Activated CD8-positive, alpha-beta memory T cell treated with anti-CD3 and anti-CD28 coated beads, Interleukin-2, amount 10 ng/mL, durations not matched to agents 7 days and 5 days (primary cell): Measurements from ENCODE around the gene IRF2. TPM values are rescaled to one million over a fixed set of nuclear protein-coding genes. Genes with fewer than 3 reads are reported as not detected.
"Not testable (repeated sequence)": the region's sequence is repeated elsewhere in the genome, so short reads cannot be mapped to it uniquely, and the experiment has no call there.

Experiments used
- ATAC-seq: fragments of 150-1000 bp; cut with Tn5 transposase; one replicate; pipeline ENCODE4 v1.10.0; 2021; ENCODE audit warnings: moderate library complexity
- CTCF ChIA-PET: fragments of 350-600 bp; sonication (Branson Sonifier 250); formaldehyde crosslinking; loops from one replicate; lab custom pipeline; 2021; ENCODE audit warnings: antibody characterized with exemption; lab: Charles Lee
- DNase-seq: peaks from one replicate; pipeline ENCODE4 v3.0.0-alpha.2; 2020
- H3K27ac Mint-ChIP-seq: one replicate; pipeline ENCODE4 v1.8.0; 2021; ENCODE audit warnings: mild to moderate bottlenecking, mixed read lengths
- H3K27me3 Mint-ChIP-seq: one replicate; pipeline ENCODE4 v1.8.0; 2021; ENCODE audit warnings: mixed read lengths
- H3K36me3 Mint-ChIP-seq: one replicate; pipeline ENCODE4 v1.8.0; 2021; ENCODE audit warnings: mild to moderate bottlenecking, mixed read lengths
- H3K4me1 Mint-ChIP-seq: one replicate; pipeline ENCODE4 v1.8.0; 2021; ENCODE audit warnings: mixed read lengths
- H3K4me3 Mint-ChIP-seq: one replicate; pipeline ENCODE4 v1.8.0; 2021; ENCODE audit warnings: mild to moderate bottlenecking, moderate library complexity, mixed read lengths
- H3K9me3 Mint-ChIP-seq: one replicate; pipeline ENCODE4 v1.8.0; 2022; ENCODE audit warnings: low read depth, mixed read lengths
- total RNA-seq, 2 experiments: library from RNA; stranded (reverse); gene quantifications; one replicate each; pipeline ENCODE4 v1.2.3, GENCODE V29; 2021

IRF2 gene
- total RNA-seq, 2 experiments from 2014 or later: 81.6 to 112 TPM

- Mint-ChIP-seq H3K9me3 (peaks cover 5% of the 10 kb centered on the region), H3K27ac (no peak overlapping the region), H3K4me1 (peaks cover 56% of the 10 kb centered on the region), H3K36me3 (peaks cover 55% of the 10 kb centered on the region), H3K4me3 (no peak overlapping the region), H3K27me3 (no peaks in the 10 kb centered on the region)
- DNase-seq (no peak), ATAC-seq (no peak)
- CTCF ChIA-PET: interaction anchor here (0.9 to 1.2 kb wide), 2 partner anchors 11 to 74 kb away, joined by 3 read pairs; no protein-coding TSS in a partner anchor
These were observed 93.6 kb downstream of the IRF2 start for GRCh38 chr4:184380707-184381106.

DNA sequence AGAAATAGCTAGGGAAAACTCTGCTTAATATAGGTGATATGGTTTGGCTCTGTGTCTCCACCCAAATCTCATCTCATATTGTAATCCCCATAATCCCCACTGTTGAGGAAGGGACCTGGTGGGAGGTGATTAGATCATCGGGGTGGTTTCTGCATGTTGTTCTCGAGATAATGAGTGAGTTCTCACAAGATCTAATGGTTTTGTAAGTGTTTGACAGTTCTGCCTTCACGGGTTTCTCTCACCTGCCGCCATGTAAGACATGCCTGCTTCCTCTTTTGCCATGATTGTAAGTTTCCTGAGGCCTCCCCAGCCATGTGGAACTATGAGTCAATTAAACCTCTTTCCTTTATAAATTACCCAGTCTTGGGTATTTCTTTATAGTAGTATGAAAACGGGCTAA lies 94.1 kb downstream of the IRF2 start:
- H3K4me3 Mint-ChIP-seq, H3K27me3 Mint-ChIP-seq, H3K27ac Mint-ChIP-seq, ATAC-seq, H3K9me3 Mint-ChIP-seq, DNase-seq: not testable (repeated sequence)
- Mint-ChIP-seq H3K36me3 (peaks cover 54% of the 10 kb centered on the region), H3K4me1 (peaks cover 55% of the 10 kb centered on the region)
- CTCF ChIA-PET: interaction anchor here (1.2 kb wide), 1 partner anchor 11 kb away, joined by 3 read pairs; no protein-coding TSS in a partner anchor

GRCh38 chr4:184376923-184377322 lies 97.4 kb downstream of the IRF2 start:
- CTCF ChIA-PET: no interaction called here

DNA sequence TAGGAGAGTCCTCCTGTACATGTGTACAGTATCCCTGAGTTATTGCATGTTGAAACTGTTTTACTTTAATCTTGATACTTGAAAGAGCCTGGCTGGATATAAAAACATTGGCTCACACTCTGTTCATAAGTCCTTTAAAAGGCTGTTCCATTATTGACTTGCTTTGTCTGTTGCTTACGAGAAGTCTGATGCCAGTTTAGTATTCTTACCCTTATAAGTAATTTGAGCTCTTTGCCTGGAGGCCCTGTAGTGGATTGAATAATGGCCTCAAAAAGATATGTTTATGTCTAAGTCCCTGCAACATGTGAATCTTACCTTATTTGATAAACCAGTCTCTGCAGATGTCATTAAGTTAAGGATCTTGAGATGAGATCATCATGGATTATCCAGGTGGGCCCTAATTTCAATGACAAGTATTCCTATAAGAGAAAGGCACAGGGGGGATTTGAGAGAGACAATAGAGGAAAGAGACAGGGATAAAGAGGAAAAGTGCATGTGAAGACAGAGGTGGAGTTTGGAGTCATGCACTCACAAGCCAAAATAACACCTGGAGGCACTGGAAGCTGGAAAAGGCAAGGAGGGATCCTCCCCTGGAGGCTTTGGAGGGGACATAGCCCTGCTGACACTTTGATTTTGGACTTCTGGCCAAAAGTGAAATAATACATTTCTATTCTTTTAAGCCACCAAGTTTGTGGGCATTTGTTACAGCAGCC lies 98.1 kb downstream of the IRF2 start:
- H3K27ac Mint-ChIP-seq: no peak overlapping the region
- peaks cover 5% of the 10 kb centered on the region for H3K9me3 Mint-ChIP-seq
- no peak overlapping the region for H3K4me3 Mint-ChIP-seq
- peaks cover 25% of the 10 kb centered on the region for H3K4me1 Mint-ChIP-seq
- H3K27me3 Mint-ChIP-seq: no peaks in the 10 kb centered on the region
- ATAC-seq: no peak
- CTCF ChIA-PET: interaction anchor here (1.1 to 1.5 kb wide), 2 partner anchors 13 to 163 kb away, joined by 3 to 4 read pairs; no protein-coding TSS in a partner anchor
- DNase-seq: no peak
- peaks cover 41% of the 10 kb centered on the region for H3K36me3 Mint-ChIP-seq

More at GRCh38 chr4:184376923-184377322, 97.4 kb downstream of the IRF2 start:
- ATAC-seq (no peak), DNase-seq (no peak)
- no peaks in the 10 kb centered on the region for H3K27me3 Mint-ChIP-seq
- H3K4me1 Mint-ChIP-seq: peaks cover 31% of the 10 kb centered on the region
- peaks cover 48% of the 10 kb centered on the region for H3K36me3 Mint-ChIP-seq
- no peak overlapping the region for H3K27ac Mint-ChIP-seq
- H3K4me3 Mint-ChIP-seq: no peak overlapping the region
- H3K9me3 Mint-ChIP-seq: peaks cover 5% of the 10 kb centered on the region

- ATAC-seq, H3K4me3 Mint-ChIP-seq, H3K27ac Mint-ChIP-seq, H3K27me3 Mint-ChIP-seq, H3K9me3 Mint-ChIP-seq, DNase-seq: not testable (repeated sequence)
- Mint-ChIP-seq H3K36me3 (peaks cover 35% of the 10 kb centered on the region), H3K4me1 (peaks cover 25% of the 10 kb centered on the region)
- CTCF ChIA-PET: interaction anchor here (1.1 to 1.5 kb wide), 2 partner anchors 13 to 164 kb away, joined by 3 to 4 read pairs; no protein-coding TSS in a partner anchor
These were observed 98.7 kb downstream of the IRF2 start for GRCh38 chr4:184375623-184376022.

- no peak overlapping the region for H3K4me3 Mint-ChIP-seq
- peaks cover 25% of the 10 kb centered on the region for H3K4me1 Mint-ChIP-seq
- no peak overlapping the region for H3K27ac Mint-ChIP-seq
- H3K9me3 Mint-ChIP-seq: peaks cover 2% of the 10 kb centered on the region
- H3K36me3 Mint-ChIP-seq: peaks cover 29% of the 10 kb centered on the region
- no peaks in the 10 kb centered on the region for H3K27me3 Mint-ChIP-seq
- ATAC-seq (peak; percentile 39), DNase-seq (no peak)
- CTCF ChIA-PET: interaction anchor here (1.5 kb wide), 1 partner anchor 14 kb away, joined by 4 read pairs; no protein-coding TSS in a partner anchor
These were observed 99.3 kb downstream of the IRF2 start for GRCh38 chr4:184375027-184375426.

- peaks cover 25% of the 10 kb centered on the region for H3K36me3 Mint-ChIP-seq
- CTCF ChIA-PET: interaction anchor here (0.5 to 0.8 kb wide), 3 partner anchors 21 to 963 kb away, joined by 3 read pairs; no protein-coding TSS in a partner anchor
- peaks cover 2% of the 10 kb centered on the region for H3K9me3 Mint-ChIP-seq
- DNase-seq: no peak
- ATAC-seq: no peak
- no peak overlapping the region for H3K27ac Mint-ChIP-seq
- no peaks in the 10 kb centered on the region for H3K27me3 Mint-ChIP-seq
- peaks cover 25% of the 10 kb centered on the region for H3K4me1 Mint-ChIP-seq
- no peak overlapping the region for H3K4me3 Mint-ChIP-seq
These were observed 100.4 kb downstream of the IRF2 start for GRCh38 chr4:184373886-184374405.

DNA sequence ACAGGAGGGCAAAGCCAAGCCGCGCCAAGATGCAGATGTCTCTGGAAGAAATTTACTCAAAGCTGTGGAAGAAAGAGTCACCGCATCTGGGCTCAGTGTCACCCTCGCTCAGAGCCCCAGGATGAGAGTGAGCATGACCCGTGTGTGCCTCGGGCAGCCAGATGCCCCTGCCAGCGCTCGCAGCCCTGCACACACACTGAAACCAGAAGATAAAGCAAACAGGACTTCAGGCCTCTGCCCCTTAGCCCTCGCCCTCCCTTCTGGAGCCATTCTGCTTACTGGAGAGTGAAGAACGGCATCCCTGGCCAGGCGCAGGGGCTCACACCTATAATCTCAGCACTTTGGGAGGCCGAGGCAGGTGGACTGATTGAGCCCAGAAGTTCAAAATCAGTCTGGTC lies 103.0 kb downstream of the IRF2 start:
- no peak for ATAC-seq
- Mint-ChIP-seq H3K4me3 (no peak overlapping the region), H3K36me3 (peaks cover 14% of the 10 kb centered on the region), H3K27ac (no peak overlapping the region), H3K9me3 (peaks cover 2% of the 10 kb centered on the region), H3K4me1 (peaks cover 19% of the 10 kb centered on the region), H3K27me3 (no peaks in the 10 kb centered on the region)
- CTCF ChIA-PET: interaction anchor here (1.0 to 1.6 kb wide), 2 partner anchors 39 to 107 kb away, joined by 3 to 4 read pairs; no protein-coding TSS in a partner anchor
- DNase-seq: no peak

DNA sequence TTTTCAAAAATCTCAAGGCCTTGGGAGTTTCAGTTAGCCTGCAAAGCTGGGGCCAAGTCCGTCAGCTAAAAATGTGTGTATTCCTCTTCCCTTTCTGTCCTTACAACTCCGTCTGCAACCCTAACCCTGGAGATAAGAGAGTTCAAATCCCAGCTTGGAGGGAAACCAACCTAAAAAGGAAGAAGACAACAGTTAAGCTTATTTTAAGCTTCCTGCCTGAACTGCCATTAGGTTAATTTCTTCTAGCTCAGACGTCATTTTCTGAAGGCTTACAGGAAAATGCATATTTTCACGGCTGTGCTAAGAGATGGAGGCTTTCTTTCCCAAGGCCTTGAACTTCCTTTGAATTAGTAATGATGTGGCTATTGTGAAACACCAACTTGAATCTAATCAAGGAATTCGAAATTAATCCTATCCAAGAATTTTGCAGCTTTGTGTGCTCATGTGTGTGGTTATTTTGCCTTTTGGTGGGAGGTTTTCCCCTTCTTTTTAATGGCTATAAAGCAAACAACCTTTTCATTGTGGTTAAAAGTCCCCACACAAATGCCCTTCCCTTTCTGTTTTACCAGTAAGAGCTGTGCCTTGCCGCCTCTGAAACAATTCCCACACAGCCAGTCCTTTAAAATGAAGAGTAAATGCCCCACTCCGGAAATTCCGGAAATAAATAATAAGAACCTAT lies 103.5 kb downstream of the IRF2 start:
- Mint-ChIP-seq H3K4me1 (peaks cover 14% of the 10 kb centered on the region), H3K36me3 (peaks cover 12% of the 10 kb centered on the region), H3K9me3 (no peaks in the 10 kb centered on the region), H3K27ac (no peak overlapping the region), H3K4me3 (no peak overlapping the region), H3K27me3 (no peaks in the 10 kb centered on the region)
- DNase-seq (no peak), ATAC-seq (no peak)
- CTCF ChIA-PET: interaction anchor here (1.0 to 1.6 kb wide), 2 partner anchors 39 to 106 kb away, joined by 3 to 4 read pairs; no protein-coding TSS in a partner anchor

DNA sequence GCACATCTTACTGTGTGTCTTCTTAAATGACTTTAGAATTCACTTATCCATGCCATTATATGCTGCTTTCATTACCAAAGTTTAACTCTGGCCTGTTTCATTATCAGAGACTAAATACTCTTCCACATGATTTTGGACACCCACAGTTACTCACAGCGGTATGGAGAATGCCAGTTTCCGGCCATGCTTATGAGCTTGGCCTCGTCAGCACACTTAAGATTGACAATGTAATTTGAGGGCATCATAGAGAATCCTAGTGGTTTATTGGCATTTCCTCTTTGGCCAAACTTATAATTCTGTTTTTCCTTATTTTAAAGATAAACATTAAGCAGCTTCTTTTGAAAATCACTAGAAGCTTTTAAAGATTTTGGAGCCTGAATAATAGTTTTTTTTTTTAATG lies 104.5 kb downstream of the IRF2 start:
- H3K4me1 Mint-ChIP-seq: peaks cover 8% of the 10 kb centered on the region
- no peak overlapping the region for H3K4me3 Mint-ChIP-seq
- H3K27ac Mint-ChIP-seq: no peak overlapping the region
- H3K9me3 Mint-ChIP-seq: no peaks in the 10 kb centered on the region
- DNase-seq (no peak), ATAC-seq (no peak)
- H3K36me3 Mint-ChIP-seq: peaks cover 9% of the 10 kb centered on the region
- H3K27me3 Mint-ChIP-seq: no peaks in the 10 kb centered on the region
- CTCF ChIA-PET: no interaction called here

DNA sequence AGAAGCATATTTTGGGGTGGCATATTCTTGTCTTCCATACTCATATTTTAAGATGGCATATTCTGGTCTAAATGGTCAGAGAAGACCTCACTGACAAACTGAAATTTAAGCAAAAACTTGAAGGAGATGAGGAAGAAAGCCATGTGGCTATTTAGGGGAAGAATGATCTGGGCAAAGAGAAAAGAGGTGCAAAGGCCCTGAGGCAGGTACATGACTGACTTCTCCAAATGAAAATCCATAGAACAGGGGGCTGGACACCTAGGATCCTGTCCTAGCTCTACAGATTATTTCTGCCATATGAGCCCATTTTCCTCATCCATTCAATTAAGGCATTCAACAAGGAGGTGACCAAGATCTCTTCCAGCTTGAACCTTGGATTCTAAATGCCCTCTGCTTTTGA lies 105.6 kb downstream of the IRF2 start:
- CTCF ChIA-PET: interaction anchor here (1.2 kb wide), 1 partner anchor 22 kb away, joined by 3 read pairs; no protein-coding TSS in a partner anchor
- Mint-ChIP-seq H3K4me3 (no peak overlapping the region), H3K36me3 (peaks cover 10% of the 10 kb centered on the region), H3K4me1 (peaks cover 3% of the 10 kb centered on the region), H3K27me3 (no peaks in the 10 kb centered on the region), H3K9me3 (no peaks in the 10 kb centered on the region), H3K27ac (no peak overlapping the region)
- DNase-seq (no peak), ATAC-seq (no peak)

DNA sequence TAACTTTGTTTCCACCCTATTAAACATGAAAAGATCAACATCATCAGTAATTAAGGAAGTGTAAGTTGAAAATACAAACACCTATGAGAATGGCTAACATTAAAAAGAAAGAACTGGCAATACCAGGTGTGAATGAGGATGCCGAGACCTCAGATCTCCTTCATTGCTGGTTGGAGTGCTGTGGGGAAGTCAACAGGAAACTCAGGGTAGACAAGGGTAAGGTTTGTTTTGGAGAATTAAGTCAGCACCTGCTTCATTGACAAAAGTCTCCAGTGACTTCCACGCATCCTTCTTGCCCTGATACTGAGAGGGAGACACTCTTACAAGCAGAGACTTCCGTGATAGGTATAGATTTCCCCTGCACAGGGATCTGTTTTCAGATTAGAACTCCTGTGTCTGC lies 106.1 kb downstream of the IRF2 start:
- H3K4me3 Mint-ChIP-seq: no peak overlapping the region
- ATAC-seq: no peak
- no peak for DNase-seq
- CTCF ChIA-PET: interaction anchor here (1.2 kb wide), 1 partner anchor 21 kb away, joined by 3 read pairs; no protein-coding TSS in a partner anchor
- no peak overlapping the region for H3K27ac Mint-ChIP-seq
- H3K9me3 Mint-ChIP-seq: no peaks in the 10 kb centered on the region
- H3K27me3 Mint-ChIP-seq: no peaks in the 10 kb centered on the region
- peaks cover 2% of the 10 kb centered on the region for H3K4me1 Mint-ChIP-seq
- peaks cover 10% of the 10 kb centered on the region for H3K36me3 Mint-ChIP-seq
